Endodermal cell (in vitro differentiated cells): ENCODE measurements around the gene SOX2. TPM values are rescaled to one million over a fixed set of nuclear protein-coding genes. Genes with fewer than 3 reads are reported as not detected.

Experiments
- DNase-seq: peaks from one replicate; pipeline ENCODE4 v3.0.0-alpha.2; 2017
- H3K27ac ChIP-seq: 2 replicates; pipeline ENCODE4 v1.5.1; 2013; ENCODE audit warnings: mild to moderate bottlenecking, low read depth, low read length, moderate library complexity
- H3K27me3 ChIP-seq: 2 replicates; pipeline ENCODE4 v1.6.1; 2013; ENCODE audit warnings: mild to moderate bottlenecking, low read length, moderate library complexity; ENCODE audit not compliant: insufficient read depth, control insufficient read depth, poor library complexity, severe bottlenecking
- H3K36me3 ChIP-seq: 2 replicates; pipeline ENCODE4 v1.7.0; 2013; ENCODE audit warnings: mild to moderate bottlenecking, low read length, moderate library complexity; ENCODE audit not compliant: control insufficient read depth, insufficient read depth
- H3K4me1 ChIP-seq: one replicate; pipeline ENCODE4 v1.7.0; 2013; ENCODE audit warnings: low read length; ENCODE audit not compliant: control insufficient read depth, insufficient read depth
- H3K4me3 ChIP-seq: 2 replicates; pipeline ENCODE4 v1.5.1; 2013; ENCODE audit warnings: mild to moderate bottlenecking, low read length, moderate library complexity
- H3K9ac ChIP-seq: 2 replicates; pipeline ENCODE4 v1.6.1; 2013; ENCODE audit warnings: mild to moderate bottlenecking, low read length, moderate library complexity; ENCODE audit not compliant: poor library complexity, severe bottlenecking; ENCODE audit errors: extremely low read depth
- H3K9me3 ChIP-seq: 2 replicates; pipeline ENCODE4 v1.6.1; 2013; ENCODE audit warnings: mild to moderate bottlenecking, low read length, moderate library complexity; ENCODE audit not compliant: control insufficient read depth
- H3K27ac Mint-ChIP-seq: 2 replicates; pipeline ENCODE4 v1.8.0; 2020; ENCODE audit warnings: mixed read lengths
- H3K27me3 Mint-ChIP-seq: 2 replicates; pipeline ENCODE4 v1.8.0; 2021; ENCODE audit warnings: mild to moderate bottlenecking, mixed read lengths; ENCODE audit not compliant: insufficient read depth
- H3K36me3 Mint-ChIP-seq: 2 replicates; pipeline ENCODE4 v1.8.0; 2020; ENCODE audit warnings: low read depth, mixed read lengths
- H3K4me1 Mint-ChIP-seq: 2 replicates; pipeline ENCODE4 v1.8.0; 2020; ENCODE audit warnings: mixed read lengths
- H3K4me3 Mint-ChIP-seq: 2 replicates; pipeline ENCODE4 v1.8.0; 2020; ENCODE audit warnings: mild to moderate bottlenecking, moderate library complexity, mixed read lengths
- H3K9me3 Mint-ChIP-seq: 2 replicates; pipeline ENCODE4 v1.8.0; 2020; ENCODE audit warnings: mild to moderate bottlenecking, mixed read lengths
- WGBS, 2 experiments: methylation state at CpG; one replicate each; pipeline versions ENCODE4 v1.1.5 to v1.1.7; 2013; ENCODE audit warnings: missing lambda C conversion rate in 2 of 2, mixed read lengths in 1 of 2; ENCODE audit not compliant: insufficient coverage in 1 of 2, insufficient read length in 1 of 2; 5-methylcytosine and 5-hydroxymethylcytosine counted together
- total RNA-seq, 2 donors: library from RNA; stranded (reverse); fragmentation: NEBNext Ultra II Directional in 1 of 2; extraction: Animal tissue kit (Norgen Biotek cat#: 25700) in 1 of 2; gene quantifications; 2 replicates in 1 of 2; 3 replicates in 1 of 2; pipeline ENCODE4 v1.2.1, GENCODE V29; 2021
- TF ChIP-seq, protein P1 (sequence below): fragments of 200-600 bp; sonication (generic); conservative IDR thresholded peaks from 2 replicates; pipeline ENCODE4 v1.5.0; 2021; ENCODE audit warnings: antibody characterized with exemption, mild to moderate bottlenecking

SOX2 gene
- total RNA-seq, 2 donors from 2014 or later, result 1.8 to 39.5 TPM

- Mint-ChIP-seq H3K27me3 (peaks cover 20% of the 10 kb centered on the region), H3K4me3 (no peak overlapping the region), H3K36me3 (no peaks in the 10 kb centered on the region), H3K9me3 (no peaks in the 10 kb centered on the region), H3K4me1 (peaks cover 9% of the 10 kb centered on the region), H3K27ac (no peak overlapping the region)
- Histone ChIP-seq H3K36me3 (no peaks in the 10 kb centered on the region), H3K27ac (no peak overlapping the region), H3K4me1 (peaks cover 3% of the 10 kb centered on the region), H3K4me3 (no peak overlapping the region), H3K9ac (no peak overlapping the region), H3K9me3 (no peaks in the 10 kb centered on the region), H3K27me3 (peaks cover 35% of the 10 kb centered on the region)
- no peak for DNase-seq
- TF ChIP-seq, protein P1, sequence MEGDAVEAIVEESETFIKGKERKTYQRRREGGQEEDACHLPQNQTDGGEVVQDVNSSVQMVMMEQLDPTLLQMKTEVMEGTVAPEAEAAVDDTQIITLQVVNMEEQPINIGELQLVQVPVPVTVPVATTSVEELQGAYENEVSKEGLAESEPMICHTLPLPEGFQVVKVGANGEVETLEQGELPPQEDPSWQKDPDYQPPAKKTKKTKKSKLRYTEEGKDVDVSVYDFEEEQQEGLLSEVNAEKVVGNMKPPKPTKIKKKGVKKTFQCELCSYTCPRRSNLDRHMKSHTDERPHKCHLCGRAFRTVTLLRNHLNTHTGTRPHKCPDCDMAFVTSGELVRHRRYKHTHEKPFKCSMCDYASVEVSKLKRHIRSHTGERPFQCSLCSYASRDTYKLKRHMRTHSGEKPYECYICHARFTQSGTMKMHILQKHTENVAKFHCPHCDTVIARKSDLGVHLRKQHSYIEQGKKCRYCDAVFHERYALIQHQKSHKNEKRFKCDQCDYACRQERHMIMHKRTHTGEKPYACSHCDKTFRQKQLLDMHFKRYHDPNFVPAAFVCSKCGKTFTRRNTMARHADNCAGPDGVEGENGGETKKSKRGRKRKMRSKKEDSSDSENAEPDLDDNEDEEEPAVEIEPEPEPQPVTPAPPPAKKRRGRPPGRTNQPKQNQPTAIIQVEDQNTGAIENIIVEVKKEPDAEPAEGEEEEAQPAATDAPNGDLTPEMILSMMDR, result no peak
- WGBS, 2 experiments, result 90 to 94% methylated on average over 2 of the region's 2 CpGs
Measured at GRCh38 chr3:181691901-181692300, 19.8 kb upstream of the SOX2 start.

DNA sequence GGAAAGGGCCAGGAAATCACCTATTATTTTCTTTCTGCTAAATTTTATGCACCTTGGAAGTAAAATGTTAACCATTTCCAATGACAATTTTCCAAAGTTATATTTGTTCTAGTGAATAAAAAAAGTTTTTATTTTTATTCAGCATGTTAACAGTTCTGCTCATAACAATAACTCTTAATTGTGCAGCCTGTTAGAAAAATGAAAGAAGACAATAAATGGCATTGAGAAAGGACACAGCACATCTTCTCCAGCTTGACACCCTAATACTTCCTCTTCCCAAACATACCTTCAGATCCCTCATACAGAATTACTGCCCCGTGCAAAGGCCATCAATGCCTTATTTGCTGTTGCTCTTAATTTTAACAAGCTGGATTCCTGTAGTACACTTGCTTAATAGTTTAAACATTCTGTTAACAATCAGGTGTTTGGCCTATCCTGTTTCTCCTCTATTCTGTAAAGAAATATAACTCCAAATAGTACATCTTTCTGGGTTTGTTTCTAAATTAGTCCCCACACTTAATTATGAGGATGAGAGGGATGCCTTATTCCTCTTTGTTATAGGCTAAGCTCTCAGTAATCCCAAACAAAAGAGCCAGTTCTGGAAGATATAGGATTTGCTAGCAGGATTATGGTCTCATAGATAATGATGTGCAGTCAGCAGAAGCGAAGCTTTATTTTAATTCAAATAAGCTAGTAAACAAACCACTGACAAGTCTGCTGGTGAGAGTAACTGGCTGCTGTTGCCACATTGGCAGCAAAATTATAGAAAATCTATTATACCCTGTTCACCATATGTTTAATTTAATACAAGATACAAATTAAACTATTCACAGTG is 19.2 kb upstream of the SOX2 start:
- no peaks in the 10 kb centered on the region for H3K9me3 Mint-ChIP-seq
- H3K27me3 Mint-ChIP-seq, result peaks cover 26% of the 10 kb centered on the region
- Histone ChIP-seq H3K27ac (no peak overlapping the region), H3K27me3 (peaks cover 41% of the 10 kb centered on the region), H3K9ac (no peak overlapping the region), H3K4me3 (no peak overlapping the region), H3K4me1 (no peaks in the 10 kb centered on the region), H3K36me3 (no peaks in the 10 kb centered on the region), H3K9me3 (no peaks in the 10 kb centered on the region)
- no peak overlapping the region for H3K4me3 Mint-ChIP-seq
- H3K27ac Mint-ChIP-seq, result no peak overlapping the region
- DNase-seq, result no peak
- 84 to 100% methylated on average over 1 to 2 of the region's 2 CpGs for WGBS, 2 experiments
- TF ChIP-seq, protein P1, result no peak
- H3K4me1 Mint-ChIP-seq, result peaks cover 3% of the 10 kb centered on the region
- no peaks in the 10 kb centered on the region for H3K36me3 Mint-ChIP-seq

DNA sequence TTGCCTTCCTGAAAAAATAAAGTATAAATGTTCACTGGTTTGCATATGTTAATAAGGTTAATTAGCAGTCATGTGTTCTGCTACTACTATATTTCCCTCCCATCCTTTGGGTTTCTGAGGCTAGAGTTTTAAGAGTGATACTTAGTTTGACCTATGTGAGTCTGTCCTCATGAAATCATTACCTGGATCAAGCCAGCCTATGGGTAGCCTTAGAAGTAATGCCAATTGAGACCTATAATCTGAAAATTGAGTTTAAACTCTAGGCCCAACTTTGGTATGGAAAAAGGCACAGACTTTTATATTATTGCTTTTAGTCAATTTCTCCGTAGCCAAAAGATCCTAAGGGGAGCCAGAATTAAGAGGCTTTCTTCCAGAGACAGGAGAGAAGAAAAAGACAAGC is 18.4 kb upstream of the SOX2 start:
- Histone ChIP-seq H3K4me3 (no peak overlapping the region), H3K36me3 (no peaks in the 10 kb centered on the region), H3K9ac (no peak overlapping the region), H3K27ac (no peak overlapping the region), H3K9me3 (no peaks in the 10 kb centered on the region), H3K4me1 (no peaks in the 10 kb centered on the region), H3K27me3 (peaks cover 49% of the 10 kb centered on the region)
- 92% methylated on average over 1 of the region's 1 CpG; no CpG with 5 or more reads in 1 of the 2 experiments for WGBS, 2 experiments
- Mint-ChIP-seq H3K4me1 (peaks cover 2% of the 10 kb centered on the region), H3K36me3 (no peaks in the 10 kb centered on the region), H3K27ac (no peak overlapping the region), H3K4me3 (no peak overlapping the region), H3K27me3 (peaks cover 34% of the 10 kb centered on the region), H3K9me3 (no peaks in the 10 kb centered on the region)
- no peak for DNase-seq
- TF ChIP-seq, protein P1, result no peak
